ENCODE measurements around the gene ORAI3.

- TF ChIP-seq POLR2AphosphoS5 (IDR thresholded peaks at IDR 0.05) (peak in 1 of 3 donors; percentile 9), CTCF (IDR thresholded peaks at IDR 0.05) (peak in 1 of 3 donors; percentile 8), POLR2A (IDR thresholded peaks at IDR 0.05) (no peak)
Observed at GRCh38 chr16:30985401-30986128, 36.7 kb downstream of the ORAI3 start.

Data from breast epithelium (tissue), 3 donors.